GM12874 (cell line): Measurements from ENCODE around the gene NECTIN2.

ENCODE experiments used
- CTCF ChIP-seq: IDR thresholded peaks from 2 replicates; pipeline ENCODE4 v1.5.1; 2011; ENCODE audit warnings: low read depth, mild to moderate bottlenecking, control low read depth, low read length, moderate library complexity; ENCODE audit not compliant: insufficient read depth

The NECTIN2 gene

GRCh38 chr19:44876930-44877535 lies 30.9 kb downstream of the NECTIN2 start:
- no peak for TF ChIP-seq CTCF

GRCh38 chr19:44878120-44878865 lies 32.2 kb downstream of the NECTIN2 start:
- TF ChIP-seq CTCF, result no peak

GRCh38 chr19:44879309-44880065 lies 33.4 kb downstream of the NECTIN2 start:
- no peak for TF ChIP-seq CTCF

GRCh38 chr19:44882063-44882462 lies 36.0 kb downstream of the NECTIN2 start:
- no peak for TF ChIP-seq CTCF

GRCh38 chr19:44883922-44884321 lies 37.8 kb downstream of the NECTIN2 start:
- TF ChIP-seq CTCF, result no peak

- TF ChIP-seq CTCF, result no peak
Observed at GRCh38 chr19:44884566-44884965, 38.5 kb downstream of the NECTIN2 start.

GRCh38 chr19:44886141-44886540 lies 40.0 kb downstream of the NECTIN2 start:
- no peak for TF ChIP-seq CTCF
